CD14-positive monocyte (primary cell): ENCODE measurements around the gene EIF4G2. TPM values are rescaled to one million over a fixed set of nuclear protein-coding genes. Genes with fewer than 3 reads are reported as not detected.

Experiments used
- DNase-seq, 3 donors: peaks; one replicate each; pipeline ENCODE4 v3.0.0-alpha.2; 2011 to 2022
- H2AFZ ChIP-seq: 2 replicates; pipeline ENCODE4 v1.6.0; 2012; ENCODE audit warnings: mild to moderate bottlenecking, low read depth, low read length, inconsistent platforms; ENCODE audit not compliant: insufficient read depth, poor library complexity, severe bottlenecking
- H3K27ac ChIP-seq, 2 donors: 1 replicate in 1 of 2; 2 replicates in 1 of 2; pipeline ENCODE4 v1.5.1; 2012 to 2013; ENCODE audit warnings: low read length in 2 of 2, control low read depth in 1 of 2, inconsistent platforms in 1 of 2, low read depth in 1 of 2, mild to moderate bottlenecking in 1 of 2
- H3K27me3 ChIP-seq, 2 donors: one replicate each; pipeline versions ENCODE4 v1.6.0 to v1.6.1; 2011 to 2013; ENCODE audit warnings: low read length in 2 of 2; ENCODE audit not compliant: control insufficient read depth in 2 of 2, insufficient read depth in 2 of 2
- H3K36me3 ChIP-seq, 2 donors: replicated peaks in 1 of 2; 1 replicate in 1 of 2; 2 replicates in 1 of 2; pipeline versions ENCODE4 v1.5.1 to v1.6.1; 2012 to 2013; ENCODE audit warnings: low read length in 2 of 2, control low read depth in 1 of 2, inconsistent platforms in 1 of 2, mild to moderate bottlenecking in 1 of 2; ENCODE audit not compliant: insufficient read depth in 2 of 2, control insufficient read depth in 1 of 2
- H3K4me1 ChIP-seq, 2 donors: 1 replicate in 1 of 2; 2 replicates in 1 of 2; pipeline versions ENCODE4 v1.5.1 to v1.6.1; 2012 to 2013; ENCODE audit warnings: low read length in 2 of 2, control low read depth in 1 of 2, inconsistent platforms in 1 of 2, mild to moderate bottlenecking in 1 of 2, moderate library complexity in 1 of 2; ENCODE audit not compliant: insufficient read depth in 2 of 2, control insufficient read depth in 1 of 2
- H3K4me2 ChIP-seq: replicated peaks from 2 replicates; pipeline ENCODE3; 2012; ENCODE audit warnings: low read length, moderate library complexity, mild to moderate bottlenecking; ENCODE audit not compliant: poor library complexity, severe bottlenecking; ENCODE audit errors: extremely low read depth
- H3K4me3 ChIP-seq, 3 experiments: fragments of 200-600 bp in 1 of 3; sonication (generic) in 1 of 3; replicated peaks in 1 of 3; 1 replicate in 2 of 3; 2 replicates in 1 of 3; pipeline ENCODE4 v1.5.1; 2011 to 2013; ENCODE audit warnings: low read length in 3 of 3, mild to moderate bottlenecking in 3 of 3, control low read depth in 2 of 3, low read depth in 2 of 3, inconsistent platforms in 1 of 3, moderate library complexity in 1 of 3
- H3K79me2 ChIP-seq: 2 replicates; pipeline ENCODE4 v1.6.0; 2012; ENCODE audit warnings: mild to moderate bottlenecking, control low read depth, inconsistent platforms, low read length, moderate library complexity; ENCODE audit not compliant: insufficient read depth
- H3K9ac ChIP-seq: 2 replicates; pipeline ENCODE4 v1.6.0; 2017; ENCODE audit warnings: low read length, mild to moderate bottlenecking; ENCODE audit not compliant: insufficient read depth, poor library complexity, severe bottlenecking
- H3K9me3 ChIP-seq, 2 donors: replicated peaks in 1 of 2; 1 replicate in 1 of 2; 2 replicates in 1 of 2; pipeline versions ENCODE4 v1.5.1 to v1.6.1; 2012 to 2013; ENCODE audit warnings: low read length in 2 of 2, control low read depth in 1 of 2; ENCODE audit not compliant: control insufficient read depth in 1 of 2, insufficient read depth in 1 of 2
- H4K20me1 ChIP-seq: 2 replicates; pipeline ENCODE4 v1.6.0; 2012; ENCODE audit warnings: mild to moderate bottlenecking, low read length, control low read depth, moderate library complexity; ENCODE audit not compliant: insufficient read depth
- H3K27ac Mint-ChIP-seq, 7 donors: one replicate each; pipeline ENCODE4 v1.8.0; 2020; ENCODE audit warnings: mild to moderate bottlenecking in 7 of 7, mixed read lengths in 7 of 7, moderate library complexity in 6 of 7, inconsistent platforms in 2 of 7
- H3K27me3 Mint-ChIP-seq, 3 donors: one replicate each; pipeline ENCODE4 v1.8.0; 2021 to 2022; ENCODE audit warnings: low read depth in 3 of 3, mild to moderate bottlenecking in 3 of 3, mixed read lengths in 3 of 3, moderate library complexity in 3 of 3, inconsistent platforms in 1 of 3
- H3K36me3 Mint-ChIP-seq, 2 donors: one replicate each; pipeline ENCODE4 v1.8.0; 2020; ENCODE audit warnings: mixed read lengths in 2 of 2, inconsistent platforms in 1 of 2, mild to moderate bottlenecking in 1 of 2
- H3K4me1 Mint-ChIP-seq: one replicate; pipeline ENCODE4 v1.8.0; 2020; ENCODE audit warnings: mild to moderate bottlenecking, mixed read lengths
- H3K4me3 Mint-ChIP-seq, 2 donors: one replicate each; pipeline ENCODE4 v1.8.0; 2020; ENCODE audit warnings: mild to moderate bottlenecking in 2 of 2, mixed read lengths in 2 of 2, moderate library complexity in 1 of 2
- H3K9me3 Mint-ChIP-seq, 7 donors: one replicate each; pipeline ENCODE4 v1.8.0; 2020 to 2022; ENCODE audit warnings: mixed read lengths in 7 of 7, mild to moderate bottlenecking in 6 of 7, moderate library complexity in 6 of 7, inconsistent platforms in 2 of 7
- CTCF ChIP-seq: fragments of 200-600 bp; IDR thresholded peaks from one replicate; pipeline ENCODE4 v1.8.0; 2022; ENCODE audit warnings: antibody characterized with exemption, mild to moderate bottlenecking
- WGBS: methylation state at CpG from one replicate; pipeline ENCODE4 v1.1.5; 2013; ENCODE audit warnings: missing lambda C conversion rate; ENCODE audit not compliant: insufficient coverage; 5-methylcytosine and 5-hydroxymethylcytosine counted together
- intact Hi-C, 2 donors: fragments of 100-400 bp; cut with micrococcal nuclease; formaldehyde crosslinking; loops; one replicate each; pipeline versions ENCODE4 v1.15.0 to v1.15.1; 2023
- polyA plus RNA-seq, 3 donors: library from polyadenylated mRNA; depleted of rRNA in 1 of 3; unstranded in 2 of 3; stranded (reverse) in 1 of 3; fragments of 300-500 nt in 2 of 3; fragments of >200 nt in 1 of 3; fragmentation: Illumina TruSeq in 2 of 3; gene quantifications; 1 replicate in 2 of 3; 2 replicates in 1 of 3; pipeline ENCODE4 v1.2.3, GENCODE V29; 2012 to 2021

Gene EIF4G2
- polyA plus RNA-seq, 3 donors, result 334 to 439 (median 386) TPM

GRCh38 chr11:10855295-10855694 is 46.6 kb upstream of the EIF4G2 start:
- TF ChIP-seq CTCF, result no peak
- Histone ChIP-seq H3K27ac (no peak overlapping the region), H3K36me3 (peaks cover 30 to 48% of the 10 kb centered on the region in 2 donors), H2AFZ (no peak overlapping the region), H3K9me3 (no peaks in the 10 kb centered on the region), H3K27me3 (no peaks in the 10 kb centered on the region), H3K4me1 (peaks cover 20 to 30% of the 10 kb centered on the region in 2 donors), H3K4me2 (no peak overlapping the region), H3K79me2 (peaks cover 58% of the 10 kb centered on the region), H4K20me1 (no peaks in the 10 kb centered on the region), H3K4me3 (no peak overlapping the region), H3K9ac (no peak overlapping the region)
- Mint-ChIP-seq H3K9me3 (peaks cover 0 to 1% (median 0%) of the 10 kb centered on the region in 7 donors), H3K4me1 (peaks cover 15% of the 10 kb centered on the region), H3K27ac (no peak overlapping the region), H3K27me3 (no peaks in the 10 kb centered on the region), H3K36me3 (peaks cover 35 to 37% of the 10 kb centered on the region in 2 donors), H3K4me3 (no peak overlapping the region)
- intact Hi-C loops, result loop anchor here (5.0 kb wide), 4 partner anchors 47 to 77 kb away; partner anchors contain the start of gene EIF4G2 (in 1 of the 2)
- DNase-seq, result no peak
- no CpG with 5 or more reads among the region's 2 CpGs for WGBS

- Histone ChIP-seq H3K36me3 (peaks cover 7 to 19% of the 10 kb centered on the region in 2 donors), H3K9me3 (no peaks in the 10 kb centered on the region), H4K20me1 (no peaks in the 10 kb centered on the region), H3K4me3 (no peak overlapping the region), H3K4me1 (no peaks in the 10 kb centered on the region), H3K27ac (no peak overlapping the region), H3K4me2 (no peak overlapping the region), H2AFZ (no peak overlapping the region), H3K9ac (no peak overlapping the region), H3K79me2 (peaks cover 6% of the 10 kb centered on the region), H3K27me3 (no peaks in the 10 kb centered on the region)
- TF ChIP-seq CTCF, result no peak
- no CpG with 5 or more reads among the region's 3 CpGs for WGBS
- Mint-ChIP-seq H3K4me1 (no peaks in the 10 kb centered on the region), H3K27me3 (peaks cover 0 to 2% (median 2%) of the 10 kb centered on the region in 3 donors), H3K4me3 (no peak overlapping the region), H3K36me3 (peaks cover 13% of the 10 kb centered on the region in 2 donors), H3K9me3 (no peaks in the 10 kb centered on the region), H3K27ac (no peak overlapping the region)
- intact Hi-C loops, result no loop called here
- no peak for DNase-seq
Observed at GRCh38 chr11:10847960-10848860, 39.5 kb upstream of the EIF4G2 start.
